ENCODE results near the gene FGFBP1.

- no peak for TF ChIP-seq CTCF (IDR thresholded peaks at IDR 0.05; ENCODE audit: insufficient read depth, low read length, poor library complexity, severe bottlenecking)
- TF ChIP-seq EZH2phosphoT487 (conservative IDR thresholded peaks at IDR 0.05; ENCODE audit: low read length) = no peak
Observed at GRCh38 chr4:15968551-15969300, 30.2 kb upstream of the FGFBP1 start.
